ENCODE results near the gene CTTNBP2. TPM values are rescaled to one million over a fixed set of nuclear protein-coding genes. Genes with fewer than 3 reads are reported as not detected.

Gene CTTNBP2
- total and polyA plus RNA-seq, 8 donors, result 3.0 to 22.2 (median 19.2) TPM

DNA sequence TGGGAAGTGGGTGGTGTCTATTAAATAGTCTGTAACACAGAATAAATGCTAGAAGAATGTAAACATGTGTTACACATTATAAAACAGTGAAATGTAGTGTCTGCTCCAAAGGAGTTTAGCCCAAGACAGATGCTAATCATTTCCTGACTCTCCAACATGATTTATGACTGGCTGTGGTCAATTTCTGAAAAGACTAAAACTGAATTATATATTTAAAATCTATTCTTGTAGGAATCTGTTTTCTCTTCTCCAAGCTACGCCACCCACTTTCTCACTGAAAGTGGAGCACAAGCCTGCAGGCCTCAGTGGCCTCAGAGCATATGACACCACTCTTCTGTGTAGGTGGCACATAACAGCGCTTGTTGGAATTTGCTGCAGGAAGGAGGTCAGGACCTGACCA is 44.4 kb downstream of the CTTNBP2 start:
- DNase-seq (no peak), ATAC-seq (no peak)
- intact Hi-C loops (cut with DNase I), result no loop called here
- Histone ChIP-seq H3K36me3 (no peaks in the 10 kb centered on the region), H3K27me3 (no peaks in the 10 kb centered on the region), H3K4me1 (peaks cover 4 to 13% of the 10 kb centered on the region in 2 donors), H3K9me3 (no peaks in the 10 kb centered on the region), H3K4me3 (no peak overlapping the region), H3K27ac (no peak overlapping the region)
- TF ChIP-seq, protein P1, sequence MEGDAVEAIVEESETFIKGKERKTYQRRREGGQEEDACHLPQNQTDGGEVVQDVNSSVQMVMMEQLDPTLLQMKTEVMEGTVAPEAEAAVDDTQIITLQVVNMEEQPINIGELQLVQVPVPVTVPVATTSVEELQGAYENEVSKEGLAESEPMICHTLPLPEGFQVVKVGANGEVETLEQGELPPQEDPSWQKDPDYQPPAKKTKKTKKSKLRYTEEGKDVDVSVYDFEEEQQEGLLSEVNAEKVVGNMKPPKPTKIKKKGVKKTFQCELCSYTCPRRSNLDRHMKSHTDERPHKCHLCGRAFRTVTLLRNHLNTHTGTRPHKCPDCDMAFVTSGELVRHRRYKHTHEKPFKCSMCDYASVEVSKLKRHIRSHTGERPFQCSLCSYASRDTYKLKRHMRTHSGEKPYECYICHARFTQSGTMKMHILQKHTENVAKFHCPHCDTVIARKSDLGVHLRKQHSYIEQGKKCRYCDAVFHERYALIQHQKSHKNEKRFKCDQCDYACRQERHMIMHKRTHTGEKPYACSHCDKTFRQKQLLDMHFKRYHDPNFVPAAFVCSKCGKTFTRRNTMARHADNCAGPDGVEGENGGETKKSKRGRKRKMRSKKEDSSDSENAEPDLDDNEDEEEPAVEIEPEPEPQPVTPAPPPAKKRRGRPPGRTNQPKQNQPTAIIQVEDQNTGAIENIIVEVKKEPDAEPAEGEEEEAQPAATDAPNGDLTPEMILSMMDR (IDR thresholded peaks at IDR 0.05), result no peak

DNA sequence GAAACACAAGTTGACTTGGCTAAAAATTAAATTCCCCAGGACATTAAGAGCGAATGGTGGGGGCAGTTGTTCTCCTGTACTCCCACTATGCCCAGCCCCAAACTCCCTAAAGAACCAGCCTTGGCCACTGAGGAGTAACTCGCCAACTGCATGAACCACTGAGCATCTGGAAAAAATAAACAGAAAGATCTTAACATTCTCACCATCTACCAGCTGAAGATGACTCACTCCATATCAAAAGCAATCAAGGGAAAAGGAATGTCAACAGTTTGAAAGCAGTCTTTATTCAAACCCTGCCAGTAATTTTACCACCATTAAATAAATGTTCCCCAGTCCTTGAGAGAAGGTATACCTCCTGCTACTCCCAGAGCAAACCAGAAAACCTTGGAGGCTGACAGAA is 45.4 kb downstream of the CTTNBP2 start:
- Histone ChIP-seq H3K36me3 (no peaks in the 10 kb centered on the region), H3K4me3 (no peak overlapping the region), H3K27ac (no peak overlapping the region), H3K4me1 (peaks cover 4 to 13% of the 10 kb centered on the region in 2 donors), H3K9me3 (no peaks in the 10 kb centered on the region), H3K27me3 (no peaks in the 10 kb centered on the region)
- intact Hi-C loops (cut with DNase I), result no loop called here
- no peak for DNase-seq
- peak; percentile 75 for ATAC-seq
- TF ChIP-seq, protein P1 (IDR thresholded peaks at IDR 0.05), result no peak

DNA sequence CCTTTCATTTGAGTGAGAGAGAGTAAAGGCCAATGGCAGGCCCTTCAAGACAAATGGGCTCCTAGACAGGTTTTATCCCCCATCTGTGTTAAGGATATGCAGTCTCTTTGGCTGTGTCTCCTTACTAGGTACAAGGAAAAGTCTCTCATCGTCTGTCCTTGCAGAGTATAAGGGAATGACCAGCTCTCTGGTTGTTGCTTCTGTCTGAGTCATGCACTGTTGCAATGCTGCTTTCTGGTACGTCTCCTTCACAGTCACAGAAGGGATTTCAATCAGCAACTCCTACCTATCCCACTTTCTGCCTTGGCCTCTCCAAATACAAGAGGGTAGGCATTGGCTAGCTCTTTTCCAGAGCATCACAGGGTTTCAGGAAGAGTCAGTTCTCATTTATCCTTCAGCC is 48.1 kb downstream of the CTTNBP2 start:
- no peaks in the 10 kb centered on the region for H3K9me3 ChIP-seq
- H3K4me3 ChIP-seq, result no peak overlapping the region
- no peak overlapping the region for H3K27ac ChIP-seq
- intact Hi-C loops (cut with DNase I), result no loop called here
- H3K4me1 ChIP-seq, result peaks cover 4 to 9% of the 10 kb centered on the region in 2 donors
- DNase-seq (no peak), ATAC-seq (peak; percentile 42)
- no peaks in the 10 kb centered on the region for H3K27me3 ChIP-seq
- TF ChIP-seq, protein P1 (IDR thresholded peaks at IDR 0.05), result no peak
- no peaks in the 10 kb centered on the region for H3K36me3 ChIP-seq

DNA sequence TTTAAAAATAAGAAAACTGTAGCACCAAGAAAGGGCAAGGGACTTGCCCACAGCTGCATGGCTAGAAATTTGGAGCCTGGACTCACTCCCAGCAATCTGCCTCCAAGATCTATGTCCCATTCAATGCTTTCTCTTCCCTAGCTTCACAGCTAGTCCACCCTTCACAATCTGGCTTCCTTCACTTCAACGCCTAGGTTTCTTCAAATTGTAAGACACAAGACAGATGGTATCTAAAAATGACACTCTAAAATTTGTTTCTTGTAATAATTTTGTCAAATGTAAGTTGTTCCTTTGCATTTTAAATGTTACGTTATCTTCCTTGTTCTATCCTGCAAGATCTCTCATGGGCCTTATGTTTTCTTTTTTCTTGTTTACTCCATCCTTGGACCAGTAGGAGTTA is 48.6 kb downstream of the CTTNBP2 start:
- Histone ChIP-seq H3K36me3 (no peaks in the 10 kb centered on the region), H3K9me3 (no peaks in the 10 kb centered on the region), H3K4me1 (peaks cover 4 to 8% of the 10 kb centered on the region in 2 donors), H3K27ac (no peak overlapping the region), H3K27me3 (no peaks in the 10 kb centered on the region), H3K4me3 (no peak overlapping the region)
- TF ChIP-seq, protein P1 (IDR thresholded peaks at IDR 0.05), result no peak
- no peak for ATAC-seq
- intact Hi-C loops (cut with DNase I), result no loop called here
- DNase-seq, result no peak

DNA sequence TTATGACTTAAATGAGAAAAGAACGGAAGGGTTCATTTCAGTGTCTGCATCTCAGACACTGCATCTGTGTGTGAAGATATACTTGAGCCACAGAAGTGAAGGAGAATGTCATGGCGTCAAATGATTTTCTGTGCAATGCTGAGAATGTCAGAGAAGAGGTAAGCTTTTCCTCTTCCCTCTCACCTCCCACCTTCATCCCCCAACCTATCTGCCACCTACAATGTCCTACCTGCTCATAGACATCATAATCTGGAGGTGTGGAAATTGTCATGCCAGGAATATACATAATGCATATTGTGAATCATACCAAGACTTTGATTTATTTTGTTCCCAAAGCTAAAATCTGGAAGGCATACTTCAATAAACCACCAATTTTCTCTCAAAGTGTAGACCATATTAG is 53.7 kb downstream of the CTTNBP2 start:
- TF ChIP-seq, protein P1 (IDR thresholded peaks at IDR 0.05), result no peak
- intact Hi-C loops (cut with DNase I), result no loop called here
- no peak for DNase-seq
- Histone ChIP-seq H3K9me3 (no peaks in the 10 kb centered on the region), H3K27me3 (no peaks in the 10 kb centered on the region), H3K4me1 (no peaks in the 10 kb centered on the region), H3K36me3 (no peaks in the 10 kb centered on the region), H3K4me3 (no peak overlapping the region), H3K27ac (no peak overlapping the region)
- ATAC-seq, result no peak
